NCI-H524 treated with DMSO at 0.1 percent for 48 hours (cell line): ENCODE measurements around the gene LAMA5.

Experiments used
- DNase-seq: peaks from one replicate; lab custom pipeline; 2025; lab: John Stamatoyannopoulos, UW

LAMA5 gene

GRCh38 chr20:62300319-62300718 is 66.8 kb downstream of the LAMA5 start:
- no peak for DNase-seq

DNA sequence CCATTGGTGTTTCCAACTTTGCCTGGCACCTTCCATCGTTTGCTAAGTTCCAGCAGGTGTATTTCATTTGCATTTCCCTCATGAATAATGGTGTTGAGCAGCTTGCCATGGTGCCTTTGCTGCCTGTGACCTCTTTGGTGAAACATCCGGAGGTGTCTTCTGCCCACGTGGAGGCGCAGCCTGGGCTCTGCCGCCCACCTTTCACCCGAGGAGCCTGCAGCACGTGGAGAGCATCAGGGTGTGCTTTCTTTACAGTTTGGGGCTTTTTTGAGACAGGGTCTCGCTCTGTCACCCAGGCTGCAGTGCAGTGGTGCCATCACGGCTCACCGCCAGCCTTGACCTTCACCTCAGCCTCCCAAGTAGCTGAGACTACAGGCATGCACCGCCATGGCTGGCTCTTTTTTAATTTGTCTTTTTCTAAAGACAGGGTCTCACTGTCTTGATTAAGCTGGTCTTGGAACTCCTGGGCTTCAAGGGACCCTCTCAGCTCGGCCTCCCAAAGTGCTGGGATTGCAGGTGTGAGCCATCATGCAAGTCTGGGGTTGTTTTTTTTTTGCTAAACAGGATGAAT is 67.4 kb downstream of the LAMA5 start:
- DNase-seq, result no peak

DNA sequence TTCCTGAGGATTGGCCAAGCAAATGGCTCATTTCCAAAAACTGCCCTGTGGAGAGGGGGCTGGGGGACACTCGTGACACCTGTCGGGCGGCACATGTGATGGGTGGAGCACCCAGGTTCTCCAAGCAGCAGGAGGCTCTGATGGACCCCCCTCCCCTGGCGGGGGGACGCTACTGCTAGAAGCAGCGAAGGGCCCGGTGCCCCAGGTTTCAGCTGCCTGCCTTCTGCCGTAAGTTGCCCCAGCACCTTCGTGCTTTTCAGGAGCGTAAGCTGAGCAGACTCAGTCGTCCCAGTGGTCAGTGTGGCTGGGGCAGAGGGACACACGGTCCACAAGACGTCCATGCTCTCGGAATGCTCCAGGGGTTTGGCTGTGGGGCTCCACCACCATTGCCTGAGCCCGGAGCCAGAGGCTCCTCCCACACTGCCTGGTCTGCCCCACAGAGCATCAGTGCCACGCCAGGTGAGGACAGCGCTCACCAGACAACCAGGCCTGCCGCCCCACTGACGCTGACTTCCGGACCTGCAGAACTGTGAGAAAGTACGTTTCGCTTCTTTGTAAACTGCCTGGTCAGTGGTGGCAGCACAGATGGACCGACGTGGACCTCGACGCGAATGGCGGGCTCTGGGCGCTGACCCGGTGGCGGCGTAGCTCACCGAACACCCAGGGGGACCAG is 68.4 kb downstream of the LAMA5 start:
- DNase-seq, result no peak

- no peak for DNase-seq
Observed at GRCh38 chr20:62297449-62298227, 69.5 kb downstream of the LAMA5 start.

- DNase-seq, result no peak
Observed at GRCh38 chr20:62296724-62297448, 70.2 kb downstream of the LAMA5 start.

DNA sequence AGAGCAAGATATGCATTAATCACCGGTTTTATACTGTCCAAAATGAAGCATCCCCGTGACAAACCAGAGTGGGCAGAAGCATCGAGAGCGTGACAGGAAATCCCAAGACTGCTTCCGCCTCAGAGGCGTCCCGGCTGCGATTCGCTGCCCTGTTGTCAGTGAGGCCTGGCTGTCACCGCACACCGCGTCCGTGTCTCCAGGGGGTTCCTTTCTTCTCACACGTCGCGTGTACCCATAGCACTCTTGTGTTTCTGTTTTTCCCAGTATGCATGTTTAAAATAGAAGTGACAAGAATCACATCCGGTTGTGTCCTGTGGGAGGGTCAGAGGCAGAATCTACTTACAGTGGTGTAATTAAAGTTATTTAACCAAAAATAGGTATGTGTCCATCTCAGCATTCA is 72.6 kb downstream of the LAMA5 start:
- DNase-seq, result no peak

DNA sequence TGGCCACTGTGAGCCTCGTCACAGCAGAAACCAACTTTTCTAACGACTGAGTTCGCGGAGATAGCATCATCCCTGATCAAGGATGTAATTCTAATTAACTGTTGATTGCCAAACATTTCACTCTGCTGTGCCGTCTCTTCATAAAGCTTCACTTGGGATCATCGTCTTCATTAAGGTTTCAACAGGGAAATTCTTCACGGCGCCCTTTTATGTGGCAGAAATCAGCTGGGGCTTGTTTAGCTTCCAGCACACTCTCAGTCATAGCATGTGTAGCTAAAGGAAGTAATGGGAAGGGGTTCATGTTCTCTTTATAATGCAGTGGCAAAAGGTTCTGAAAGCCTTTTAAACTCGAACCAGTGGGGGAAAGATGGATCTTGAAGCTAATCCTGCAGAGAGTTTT is 73.2 kb downstream of the LAMA5 start:
- no peak for DNase-seq

DNA sequence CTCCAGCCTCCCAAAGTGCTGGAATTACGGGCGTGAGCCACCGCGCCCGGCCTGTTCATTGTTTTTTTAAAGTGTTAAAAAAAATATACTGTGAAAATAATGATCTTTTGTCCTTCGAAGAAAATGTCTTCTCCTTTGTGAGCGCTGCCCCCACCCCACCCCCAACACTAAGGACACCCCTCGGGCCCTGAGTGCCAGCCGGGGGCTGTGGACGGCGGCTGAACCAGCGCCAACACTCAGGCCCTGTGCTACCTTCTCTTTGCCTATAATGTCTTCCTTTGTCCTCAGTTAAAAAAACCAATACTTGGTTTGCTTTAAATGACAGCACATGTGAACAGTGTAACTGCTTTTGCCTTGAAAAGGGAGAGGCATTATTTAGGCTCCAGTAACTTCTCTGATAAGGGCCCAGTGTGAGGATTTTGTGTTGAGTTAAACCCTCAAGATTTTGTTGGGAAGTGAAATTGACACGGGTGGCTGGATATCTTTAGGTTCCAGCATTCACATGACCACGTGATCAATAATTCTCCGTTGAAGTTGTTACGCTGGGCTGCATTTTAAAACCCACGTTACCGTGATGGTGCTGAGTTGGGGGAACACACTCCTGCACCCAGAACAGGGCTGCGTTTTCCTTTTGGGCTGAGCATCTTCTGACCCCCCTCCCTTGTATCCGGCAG is 73.9 kb downstream of the LAMA5 start:
- no peak for DNase-seq

GRCh38 chr20:62292108-62292507 is 75.0 kb downstream of the LAMA5 start:
- no peak for DNase-seq

DNA sequence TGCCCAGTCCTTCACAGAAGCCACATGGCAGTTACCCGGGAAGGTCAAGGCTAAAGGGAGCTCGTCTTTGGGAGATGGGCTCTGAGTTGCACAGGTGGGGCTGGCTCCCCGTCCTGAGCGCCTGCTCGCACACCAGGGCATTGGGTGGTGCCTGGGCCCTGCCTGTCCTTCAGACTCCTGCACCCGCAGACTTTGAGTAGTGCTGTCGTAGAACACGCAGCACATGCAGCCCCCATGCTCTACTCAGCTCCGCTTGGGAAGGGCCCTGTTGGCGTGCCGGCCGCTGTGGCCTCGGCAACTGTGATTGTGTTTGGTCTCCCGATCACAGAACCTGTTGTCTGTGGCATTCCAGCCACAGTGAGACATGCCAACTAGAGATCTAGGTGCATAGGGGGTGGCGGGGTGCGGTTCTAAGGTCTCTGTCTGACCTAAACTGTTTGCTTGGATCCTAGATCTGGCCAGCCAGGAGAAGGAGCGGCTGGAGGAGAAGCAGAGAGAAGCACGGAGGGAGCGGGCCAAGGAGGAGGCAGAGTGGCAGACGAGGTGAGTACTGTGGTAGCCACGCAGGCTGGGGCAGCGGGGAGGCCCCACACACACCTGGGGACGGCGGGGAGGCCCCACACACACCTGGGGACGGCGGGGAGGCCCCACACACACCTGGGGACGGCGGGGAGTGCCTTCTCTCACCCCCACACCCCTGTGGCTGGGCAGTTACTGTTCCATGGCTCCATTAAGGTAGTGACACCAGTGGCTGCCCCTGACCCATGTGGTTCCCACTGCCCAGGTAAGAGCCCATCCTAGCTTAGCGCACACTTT is 75.7 kb downstream of the LAMA5 start:
- no peak for DNase-seq

- no peak for DNase-seq
Observed at GRCh38 chr20:62289898-62290297, 77.2 kb downstream of the LAMA5 start.

- DNase-seq, result no peak
Observed at GRCh38 chr20:62289131-62289530, 78.0 kb downstream of the LAMA5 start.

DNA sequence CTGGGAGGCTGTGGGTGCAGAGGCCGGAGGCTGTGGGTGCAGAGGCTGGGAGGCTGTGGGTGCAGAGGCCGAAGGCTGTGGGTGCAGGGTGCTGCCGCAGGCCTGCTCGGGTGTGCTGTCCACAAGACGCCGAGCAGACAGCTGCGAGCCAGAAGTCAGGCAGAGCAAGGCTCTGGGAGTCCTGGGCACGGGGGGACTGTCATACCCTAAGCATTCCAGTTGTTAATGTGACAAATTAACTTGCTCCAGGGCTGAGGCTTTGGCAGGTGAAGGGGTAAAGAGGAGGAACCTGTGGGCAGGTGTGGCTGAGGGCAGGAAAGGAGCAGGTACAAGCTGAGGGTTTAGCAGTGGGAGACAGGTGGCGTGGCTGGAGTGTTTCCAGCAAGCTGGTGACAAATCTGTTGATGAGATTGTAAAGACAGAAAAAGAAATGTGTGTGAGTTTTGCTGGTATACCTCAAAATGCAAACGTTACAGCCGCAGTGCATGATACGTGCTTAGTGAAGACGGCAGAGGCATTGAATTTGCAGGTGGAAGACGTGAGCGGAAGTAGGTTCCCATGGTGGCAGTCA is 78.5 kb downstream of the LAMA5 start:
- no peak for DNase-seq

- DNase-seq, result no peak
Observed at GRCh38 chr20:62287759-62288534, 79.2 kb downstream of the LAMA5 start.

DNA sequence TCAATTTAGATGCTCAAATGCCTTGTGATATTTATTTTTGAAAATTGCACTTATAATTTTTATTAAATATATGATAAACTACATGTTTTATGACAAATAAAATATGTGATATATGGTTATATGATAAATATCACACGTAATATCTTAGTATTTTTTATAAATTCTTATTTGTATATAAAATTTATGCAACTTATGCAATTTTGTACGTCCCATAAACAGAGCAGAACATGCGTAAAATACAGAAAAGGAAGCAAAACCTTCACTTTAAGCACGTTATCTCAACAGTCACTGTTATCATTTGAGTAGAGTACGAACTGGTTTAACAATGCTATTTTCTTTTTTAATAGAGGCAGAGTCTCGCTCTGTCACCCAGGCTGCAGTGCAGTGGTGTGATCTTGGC is 80.0 kb downstream of the LAMA5 start:
- no peak for DNase-seq

DNA sequence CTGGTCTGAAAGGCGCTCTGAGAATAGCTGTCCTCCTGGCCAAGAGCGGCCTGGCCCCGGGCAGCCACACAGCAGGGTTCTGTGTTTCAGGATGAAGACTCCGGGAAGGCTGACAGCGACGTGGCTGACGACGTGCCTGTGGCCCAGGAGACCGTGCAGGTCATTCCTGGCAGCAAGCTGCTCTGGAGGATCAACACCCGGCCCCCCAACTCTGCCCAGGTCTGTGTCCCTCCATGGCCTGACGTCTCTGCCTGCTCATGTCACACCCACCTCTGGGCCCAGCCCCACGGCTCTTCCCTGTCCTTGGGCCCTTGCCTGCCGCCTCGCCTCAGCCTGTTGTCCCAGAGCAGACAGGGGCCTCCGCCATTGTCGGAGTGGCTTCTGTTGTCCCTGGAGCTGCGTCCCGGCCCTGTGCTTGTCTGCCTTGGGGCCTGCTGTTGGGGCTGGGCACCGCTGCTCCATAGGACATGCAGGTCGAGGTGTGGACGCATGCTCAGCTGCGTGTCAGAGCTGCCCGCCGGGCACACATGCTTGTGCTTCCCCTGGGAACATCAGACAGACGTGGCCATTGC is 80.5 kb downstream of the LAMA5 start:
- DNase-seq, result no peak

DNA sequence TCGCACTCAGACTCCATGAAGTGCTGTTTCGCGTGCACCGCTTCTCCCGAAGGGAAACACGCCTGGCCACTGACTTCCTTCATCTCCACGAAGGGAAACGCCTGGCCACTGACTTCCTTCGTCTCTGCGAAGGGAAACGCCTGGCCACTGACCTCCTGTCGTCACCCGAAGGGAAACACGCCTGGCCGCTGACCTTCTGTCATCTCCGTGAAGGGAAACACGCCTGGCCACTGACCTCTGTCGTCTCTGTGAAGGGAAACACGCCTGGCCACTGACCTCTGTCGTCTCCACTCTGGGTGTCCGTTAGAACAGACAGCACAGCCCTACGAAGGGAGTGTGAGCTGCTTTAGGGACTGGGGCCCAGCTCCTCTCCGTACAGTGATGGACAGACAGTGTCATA is 81.4 kb downstream of the LAMA5 start:
- no peak for DNase-seq

GRCh38 chr20:62285151-62285550 is 82.0 kb downstream of the LAMA5 start:
- no peak for DNase-seq

GRCh38 chr20:62284448-62284847 is 82.7 kb downstream of the LAMA5 start:
- no peak for DNase-seq
